ENCODE data around the gene ITIH6.

The ITIH6 gene

DNA sequence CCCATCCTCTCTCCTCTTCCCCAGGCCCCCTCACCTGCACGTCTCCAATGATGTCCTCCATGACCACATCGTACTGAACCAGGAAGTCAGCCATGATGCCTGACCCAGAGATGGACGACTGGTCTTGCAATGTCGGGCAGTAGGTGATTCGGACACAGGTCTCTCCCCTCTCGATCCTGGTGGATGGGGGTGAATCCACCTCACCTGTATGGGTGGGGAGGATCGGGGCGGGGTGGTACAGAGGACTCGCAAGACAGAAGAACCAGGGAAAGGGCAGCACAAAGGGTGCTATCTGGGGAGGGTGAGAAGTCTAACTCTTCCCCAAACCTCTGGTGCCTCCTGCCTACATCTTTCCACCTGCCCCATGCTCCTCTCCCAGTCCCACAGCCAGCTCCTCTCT is 9.6 kb downstream of the ITIH6 start:
- TF ChIP-seq SIN3A (IDR thresholded peaks at IDR 0.05; ENCODE audit: borderline replicate concordance, insufficient read depth, low read length): no peak

DNA sequence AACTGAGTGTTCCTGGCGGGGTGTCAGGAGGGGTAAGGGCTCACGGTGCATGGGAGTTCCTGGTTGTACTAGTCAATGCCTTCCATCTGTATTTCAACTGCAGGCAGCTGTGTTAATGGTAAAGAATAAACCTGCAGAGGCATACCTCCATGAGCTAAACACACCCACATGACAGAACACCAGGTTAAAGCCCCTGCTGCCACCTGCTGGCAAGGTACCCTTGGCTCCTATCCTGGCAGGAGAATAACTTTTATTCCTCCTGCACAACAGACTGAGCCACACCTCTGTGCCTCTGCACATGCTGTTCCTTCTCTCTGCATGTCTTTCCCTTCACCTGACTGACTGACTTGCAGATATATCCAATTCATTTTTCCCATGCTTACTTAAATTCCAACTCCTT is 11.1 kb downstream of the ITIH6 start:
- TF ChIP-seq TAF1 (IDR thresholded peaks at IDR 0.05; ENCODE audit: borderline replicate concordance, insufficient read depth, low read length): no peak
- TF ChIP-seq POLR2AphosphoS5 (IDR thresholded peaks at IDR 0.05; ENCODE audit: low read depth, low read length): no peak
- no peak for TF ChIP-seq SIN3A (IDR thresholded peaks at IDR 0.05; ENCODE audit: borderline replicate concordance, insufficient read depth, low read length)
- no peak for TF ChIP-seq REST (IDR thresholded peaks at IDR 0.05; ENCODE audit: insufficient read depth in 1 of 2, low read depth in 2 of 2, low read length in 2 of 2)
- TF ChIP-seq FOXP2 (optimal IDR thresholded peaks at IDR 0.05; ENCODE audit: borderline replicate concordance, extremely low read depth, extremely low read length, insufficient read depth): no peak

- no peak for TF ChIP-seq POLR2AphosphoS5 (IDR thresholded peaks at IDR 0.05; ENCODE audit: low read depth, low read length)
- no peak for TF ChIP-seq FOXP2 (optimal IDR thresholded peaks at IDR 0.05; ENCODE audit: borderline replicate concordance, extremely low read depth, extremely low read length, insufficient read depth)
- TF ChIP-seq TAF1 (IDR thresholded peaks at IDR 0.05; ENCODE audit: borderline replicate concordance, insufficient read depth, low read length): no peak
- no peak for TF ChIP-seq SIN3A (IDR thresholded peaks at IDR 0.05; ENCODE audit: borderline replicate concordance, insufficient read depth, low read length)
- no peak for TF ChIP-seq REST (IDR thresholded peaks at IDR 0.05; ENCODE audit: insufficient read depth in 1 of 2, low read depth in 2 of 2, low read length in 2 of 2)
Measured at GRCh38 chrX:54785901-54786300, 12.2 kb downstream of the ITIH6 start.

DNA sequence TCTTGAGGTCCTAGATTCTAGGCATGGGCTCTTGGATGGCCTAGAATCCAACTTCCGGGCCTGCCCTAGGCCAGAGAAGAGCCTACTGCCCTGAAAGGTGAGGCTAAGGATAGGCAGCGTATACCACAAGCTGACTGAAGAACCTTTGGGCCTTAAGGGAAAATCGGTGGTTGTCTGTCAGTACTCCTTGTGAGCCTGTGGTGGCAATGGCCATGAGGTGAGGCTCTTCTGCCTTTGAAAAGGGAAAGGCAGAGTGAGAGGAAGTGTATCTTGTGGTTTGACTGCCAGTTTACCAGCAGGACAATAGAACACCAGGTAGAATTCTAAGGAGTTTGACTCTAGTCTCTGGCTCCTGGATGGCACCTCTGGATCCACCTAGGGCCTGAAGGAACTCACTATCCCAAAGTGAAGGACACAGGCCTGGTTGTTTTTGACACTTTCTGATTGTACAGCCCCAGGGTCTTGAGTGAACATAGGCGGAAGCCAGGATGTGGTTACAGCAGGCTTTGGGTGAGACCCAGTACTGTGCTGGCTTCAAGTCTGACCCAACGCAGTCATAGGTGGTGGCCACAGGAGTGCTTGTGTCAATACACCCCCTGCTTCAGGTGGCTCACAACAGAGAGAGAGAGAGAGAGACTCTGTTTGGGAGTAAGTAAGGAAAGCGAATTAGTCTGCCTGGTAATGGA is 20.9 kb downstream of the ITIH6 start:
- TF ChIP-seq SIN3A (IDR thresholded peaks at IDR 0.05; ENCODE audit: borderline replicate concordance, insufficient read depth, low read length) (no peak), FOXP2 (optimal IDR thresholded peaks at IDR 0.05; ENCODE audit: borderline replicate concordance, extremely low read depth, extremely low read length, insufficient read depth) (no peak), POLR2AphosphoS5 (IDR thresholded peaks at IDR 0.05; ENCODE audit: low read depth, low read length) (no peak), REST (IDR thresholded peaks at IDR 0.05; ENCODE audit: insufficient read depth in 1 of 2, low read depth in 2 of 2, low read length in 2 of 2) (no peak), TAF1 (IDR thresholded peaks at IDR 0.05; ENCODE audit: borderline replicate concordance, insufficient read depth, low read length) (no peak)

DNA sequence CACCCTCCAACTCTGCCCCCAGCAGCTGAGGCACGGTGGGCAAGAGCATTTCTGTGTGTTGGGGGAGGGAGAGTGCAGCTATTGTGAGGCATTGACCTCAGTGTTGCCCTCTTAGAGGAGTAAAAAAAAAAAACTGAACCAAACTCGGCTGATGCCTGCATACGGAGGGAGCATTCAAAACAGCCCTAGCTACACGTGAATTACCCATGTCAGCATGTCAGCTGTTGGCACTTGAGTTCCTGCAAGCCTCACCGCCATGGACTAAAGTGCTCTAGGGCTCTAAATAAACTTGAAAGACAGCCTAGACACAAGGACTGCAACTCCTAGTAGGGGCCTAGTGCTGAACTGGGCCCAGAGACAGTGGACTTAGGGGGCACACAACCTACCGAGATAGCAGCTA is 22.0 kb downstream of the ITIH6 start:
- TF ChIP-seq FOXP2 (optimal IDR thresholded peaks at IDR 0.05; ENCODE audit: borderline replicate concordance, extremely low read depth, extremely low read length, insufficient read depth) (no peak), REST (IDR thresholded peaks at IDR 0.05; ENCODE audit: insufficient read depth in 1 of 2, low read depth in 2 of 2, low read length in 2 of 2) (no peak), SIN3A (IDR thresholded peaks at IDR 0.05; ENCODE audit: borderline replicate concordance, insufficient read depth, low read length) (no peak)
